HG02571 (cell line): ENCODE data around the gene GPSM1.
"Not testable (repeated sequence)": the region's sequence is repeated elsewhere in the genome, so short reads cannot be mapped to it uniquely, and the experiment has no call there.

ENCODE experiments used
- ATAC-seq: cut with Tn5 transposase; IDR thresholded peaks from one replicate; pipeline ENCODE4 v1.9.1; 2021; ENCODE audit warnings: mild to moderate bottlenecking, moderate library complexity; ENCODE audit not compliant: unreplicated experiment

Gene GPSM1

GRCh38 chr9:136343121-136343883 lies 16.0 kb downstream of the GPSM1 start:
- ATAC-seq, result no peak

DNA sequence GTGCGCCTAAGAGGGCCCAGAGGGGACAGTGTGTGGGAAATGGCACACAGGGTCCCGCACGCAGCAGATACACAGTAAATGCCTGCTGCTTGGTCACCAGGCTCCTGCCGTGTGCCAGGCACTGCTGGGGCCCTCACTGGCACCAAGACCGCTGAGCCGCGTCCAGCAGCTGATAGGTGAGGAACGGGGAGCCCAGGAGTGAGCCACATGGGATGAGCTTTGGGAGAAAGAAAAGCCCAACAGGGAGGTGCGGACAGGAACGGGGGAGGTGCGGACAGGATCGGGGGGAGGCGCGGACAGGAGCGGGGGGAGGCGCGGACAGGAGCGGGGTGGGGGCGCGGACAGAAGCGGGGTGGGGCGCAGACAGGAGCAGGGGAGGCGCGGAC lies 16.5 kb downstream of the GPSM1 start:
- ATAC-seq, result no peak

DNA sequence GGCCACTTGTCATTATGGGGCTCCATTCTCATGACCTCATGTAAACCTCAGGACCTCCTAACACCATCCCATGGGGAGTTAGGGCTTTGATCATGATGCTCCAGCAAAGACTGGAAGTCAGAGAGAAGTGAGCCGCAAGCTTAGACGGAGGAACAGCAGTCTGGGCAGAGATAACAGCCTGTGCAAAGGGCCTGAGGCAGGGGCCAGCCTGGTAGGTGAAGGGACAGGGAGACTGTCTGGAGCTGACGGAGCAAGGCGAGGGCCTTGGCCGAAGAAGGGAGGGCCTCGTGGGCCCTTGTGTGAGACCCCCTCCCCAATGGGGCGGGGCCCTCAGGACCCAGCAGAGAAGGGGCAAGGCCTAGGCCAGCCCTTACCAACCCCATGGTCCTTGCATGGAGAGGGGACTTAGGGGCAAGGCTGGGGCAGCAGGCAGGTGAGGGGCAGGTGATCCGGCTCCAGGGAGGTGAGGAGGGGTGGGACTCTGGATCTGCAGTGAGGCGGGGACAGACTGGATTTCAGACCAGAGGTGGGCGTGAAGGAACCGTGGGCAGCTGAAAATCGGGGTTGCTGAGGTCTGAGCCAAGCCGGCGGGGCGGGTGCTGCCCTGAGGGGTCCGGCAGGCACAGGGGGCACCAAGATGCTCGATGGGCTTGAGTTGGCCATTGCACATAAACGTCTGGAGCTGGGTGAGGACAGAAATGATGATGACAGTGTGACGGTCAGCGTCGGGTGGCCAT lies 17.4 kb downstream of the GPSM1 start:
- no peak for ATAC-seq

GRCh38 chr9:136345281-136346156 lies 18.2 kb downstream of the GPSM1 start:
- no peak for ATAC-seq

DNA sequence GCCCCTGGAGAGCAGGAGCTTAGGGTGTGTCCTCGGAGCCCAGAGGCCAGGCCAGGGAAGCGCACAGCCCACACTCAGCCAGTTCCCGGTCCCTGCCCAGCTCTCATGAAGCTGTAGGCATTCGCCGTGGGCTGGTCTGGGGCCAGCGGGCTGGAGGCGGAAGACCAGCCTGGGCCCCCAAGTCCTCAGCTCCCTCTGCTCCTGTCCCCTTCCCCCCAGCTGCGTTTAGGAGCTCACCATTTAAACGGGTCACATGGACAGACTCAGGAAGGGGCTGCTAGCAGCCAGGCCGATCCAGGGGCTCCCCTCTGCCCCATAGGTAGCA lies 18.8 kb downstream of the GPSM1 start:
- ATAC-seq, result no peak

DNA sequence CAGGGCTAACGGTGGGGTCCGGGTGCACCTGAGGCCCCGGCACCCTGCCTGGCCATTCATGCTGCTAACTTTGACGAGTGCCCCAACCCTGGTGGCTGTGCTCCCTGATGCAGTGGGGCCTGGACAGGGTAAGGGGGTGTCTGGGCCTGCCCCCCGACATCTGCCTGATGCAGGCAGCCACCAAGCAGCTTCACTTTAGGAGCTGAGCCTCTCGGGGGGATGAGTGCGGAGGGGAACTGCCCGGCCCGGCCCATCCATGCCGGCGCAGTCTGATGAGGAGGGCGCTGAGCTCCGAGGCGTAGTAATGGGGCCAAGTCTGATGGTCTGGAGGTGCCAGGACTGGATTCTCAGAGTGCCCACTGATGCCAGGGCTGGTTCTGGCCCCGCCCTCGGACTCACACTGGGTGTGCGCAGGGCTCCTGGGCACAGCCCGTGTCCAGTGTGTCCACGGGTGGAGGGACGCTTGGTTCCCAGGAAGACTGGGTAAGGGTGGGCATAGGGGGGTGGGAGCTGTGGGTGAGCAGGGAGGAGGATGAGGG lies 19.7 kb downstream of the GPSM1 start:
- no peak for ATAC-seq

DNA sequence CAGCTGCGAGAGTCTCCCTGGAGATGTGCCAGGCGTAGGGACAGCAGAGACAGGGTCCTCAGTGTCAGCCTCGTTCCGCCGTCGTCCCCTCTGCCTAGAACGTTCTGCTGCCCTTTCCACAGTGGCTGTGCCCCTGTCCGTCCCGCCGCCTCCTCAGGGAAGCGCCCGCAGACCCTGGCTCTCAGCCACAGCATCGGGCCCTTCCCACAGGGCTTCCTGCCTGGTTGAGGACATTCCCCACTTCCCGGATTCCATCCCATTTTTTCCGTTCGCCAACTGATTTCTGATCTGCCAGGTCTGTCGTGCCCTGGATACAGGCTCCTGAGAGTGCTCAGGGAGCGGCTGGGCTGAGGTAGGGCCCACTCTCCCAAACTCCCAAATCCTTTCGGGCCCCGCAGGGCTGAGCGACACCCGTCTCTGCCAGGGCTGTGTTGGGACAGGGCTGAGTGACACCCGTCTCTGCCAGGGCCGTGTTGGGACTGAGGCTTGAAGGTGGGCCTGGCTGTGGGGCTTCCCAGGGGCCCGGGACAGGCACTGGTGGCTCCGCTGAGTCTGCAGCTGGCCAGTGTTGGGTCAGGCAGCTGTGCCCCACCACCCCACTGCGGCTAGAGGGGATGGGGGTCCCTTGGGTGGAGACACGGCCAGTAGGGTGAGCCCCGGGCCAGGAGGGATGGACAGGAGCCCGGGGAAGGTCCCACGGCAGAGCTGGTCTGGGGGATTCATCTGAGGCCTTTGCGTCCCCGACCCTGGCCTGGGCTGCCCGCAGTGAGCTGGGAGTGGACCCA lies 20.3 kb downstream of the GPSM1 start:
- no peak for ATAC-seq

GRCh38 chr9:136348691-136349090 lies 21.4 kb downstream of the GPSM1 start:
- ATAC-seq, result no peak

DNA sequence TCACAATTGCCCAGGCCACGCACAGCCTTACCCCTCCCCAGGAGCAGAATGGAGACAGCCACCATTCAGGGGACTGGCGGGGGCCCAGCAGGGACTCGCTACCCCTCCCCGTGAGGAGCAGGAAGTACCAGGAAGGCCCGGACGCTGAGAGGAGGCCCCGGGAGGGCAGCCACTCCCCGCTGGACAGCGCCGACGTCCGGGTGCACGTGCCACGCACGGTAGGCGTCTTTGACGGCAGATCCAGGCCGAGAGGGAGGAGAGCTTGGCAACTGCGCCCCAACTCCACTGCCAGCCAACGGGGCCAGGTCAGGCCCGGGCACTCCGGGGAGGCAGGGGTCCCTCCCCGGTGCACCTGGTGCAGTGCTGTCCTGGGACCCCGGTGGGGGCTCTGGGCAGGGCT lies 22.2 kb downstream of the GPSM1 start:
- ATAC-seq, result no peak

GRCh38 chr9:136351252-136351800 lies 24.0 kb downstream of the GPSM1 start:
- no peak for ATAC-seq

- ATAC-seq, result not testable (repeated sequence)
These were observed 24.5 kb downstream of the GPSM1 start for GRCh38 chr9:136351868-136352267.

DNA sequence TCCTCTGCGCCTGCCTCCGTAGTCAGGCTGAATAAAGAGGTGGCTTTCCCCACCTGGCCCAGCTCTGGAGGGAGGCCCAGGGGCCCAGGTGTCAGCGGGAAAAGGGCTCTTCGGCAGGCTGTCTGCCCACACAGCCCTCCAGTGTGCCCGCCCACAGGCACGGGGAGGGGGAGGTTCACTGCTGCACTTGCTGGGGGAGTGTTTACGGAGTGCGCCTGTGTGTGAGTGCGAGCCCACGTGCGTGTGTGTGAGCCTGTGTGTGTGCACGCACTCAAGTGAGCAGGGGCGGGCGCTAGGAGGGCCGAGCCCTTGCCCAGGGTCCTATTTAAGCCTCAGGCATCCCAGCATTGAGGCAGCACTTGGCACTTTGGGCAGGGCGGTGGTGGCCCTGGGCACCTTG lies 25.3 kb downstream of the GPSM1 start:
- no peak for ATAC-seq

DNA sequence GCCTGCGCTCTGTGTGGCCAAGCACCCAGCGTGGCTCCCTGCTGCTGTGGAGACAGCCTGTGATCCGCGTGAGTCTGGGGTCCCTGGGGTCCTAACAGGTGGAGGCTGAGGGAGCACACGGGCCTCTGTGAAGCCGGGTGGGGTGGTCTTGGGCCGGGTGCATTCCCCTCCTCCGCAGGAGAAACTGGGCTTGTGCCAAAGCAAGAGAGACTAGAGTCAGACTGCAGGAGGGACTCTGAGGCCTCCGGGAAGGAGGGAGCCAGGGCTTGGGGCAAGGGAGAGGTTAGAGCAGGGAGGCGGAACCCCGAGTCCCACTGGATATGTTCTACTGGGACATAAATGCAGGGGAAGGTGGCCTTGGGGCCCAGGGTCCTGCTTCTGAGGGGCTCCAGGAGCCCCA lies 25.7 kb downstream of the GPSM1 start:
- ATAC-seq, result no peak

- no peak for ATAC-seq
These were observed 26.6 kb downstream of the GPSM1 start for GRCh38 chr9:136353757-136354488.

- no peak for ATAC-seq
These were observed 27.3 kb downstream of the GPSM1 start for GRCh38 chr9:136354592-136355085.

- ATAC-seq, result no peak
These were observed 28.5 kb downstream of the GPSM1 start for GRCh38 chr9:136355616-136356557.

DNA sequence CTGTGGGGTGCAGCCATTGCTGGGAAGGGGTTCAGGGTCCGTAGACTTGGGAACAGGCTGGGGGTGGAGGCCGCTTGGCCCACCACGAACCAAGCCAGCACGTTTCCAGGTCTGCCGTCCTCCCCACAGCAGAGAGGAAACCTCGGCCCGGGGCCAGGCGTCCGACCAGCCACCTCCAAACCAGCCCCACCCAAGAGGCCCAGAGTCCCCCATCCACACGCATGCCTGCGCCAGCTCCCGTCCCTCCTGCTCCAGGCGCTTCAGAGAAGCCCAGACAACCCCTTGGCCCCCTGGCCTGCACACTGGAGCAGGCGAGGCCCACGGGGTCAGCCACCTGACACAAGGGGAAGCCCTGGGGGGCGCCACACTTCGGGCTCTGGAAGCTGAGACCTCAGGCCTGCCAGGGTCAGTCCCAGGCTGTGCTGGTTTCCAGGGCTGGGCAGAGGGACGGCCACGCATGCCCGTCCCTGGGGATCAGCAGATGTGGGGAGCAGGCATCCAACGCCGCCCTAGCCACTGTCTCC lies 29.9 kb downstream of the GPSM1 start:
- no peak for ATAC-seq

DNA sequence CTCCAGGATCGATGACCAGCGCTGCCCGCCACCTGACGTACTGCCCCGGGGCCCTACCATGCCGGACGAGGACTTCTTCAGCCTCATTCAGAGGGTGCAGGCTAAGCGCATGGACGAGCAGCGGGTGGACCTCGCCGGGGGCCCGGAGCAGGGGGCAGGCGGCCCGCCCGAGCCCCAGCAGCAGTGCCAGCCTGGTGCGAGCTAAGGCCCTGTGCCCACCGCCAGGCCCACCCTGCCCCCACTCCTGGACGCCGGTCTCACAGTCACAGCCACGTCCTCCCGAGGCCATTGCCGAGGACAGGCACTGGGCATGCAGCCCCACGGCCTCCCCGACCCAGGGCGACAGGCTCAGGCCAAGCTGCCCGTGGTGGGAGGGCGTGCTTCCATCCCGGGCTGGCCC lies 30.7 kb downstream of the GPSM1 start:
- no peak for ATAC-seq
